HepG2 (cell line): ENCODE data around the gene DHX16. TPM values are rescaled to one million over a fixed set of nuclear protein-coding genes. Genes with fewer than 3 reads are reported as not detected.

Experiments used
- AFF4 ChIP-seq: sonication (generic); formaldehyde crosslinking; IDR thresholded peaks from 2 replicates; pipeline ENCODE4 v1.4.0; 2020; ENCODE audit warnings: missing genetic modification reagents
- AKAP8 ChIP-seq: sonication (generic); formaldehyde crosslinking; IDR thresholded peaks from 2 replicates; pipeline ENCODE4 v1.5.1; 2020; ENCODE audit warnings: mild to moderate bottlenecking, missing genetic modification reagents
- FLYWCH1 ChIP-seq: sonication (generic); formaldehyde crosslinking; IDR thresholded peaks from 2 replicates; pipeline ENCODE4 v1.8.1; 2023; ENCODE audit warnings: mild to moderate bottlenecking, missing genetic modification reagents
- KDM6A ChIP-seq: IDR thresholded peaks from 2 replicates; pipeline ENCODE4 v1.6.1; 2016; ENCODE audit warnings: low read depth
- SRSF1 ChIP-seq: fragments of 200-400 bp; formaldehyde crosslinking; optimal IDR thresholded peaks from 2 replicates; pipeline ENCODE3; 2017; ENCODE audit warnings: mild to moderate bottlenecking, low read depth, low read length, moderate library complexity
- TBL1XR1 ChIP-seq: fragments of 150-350 bp; IDR thresholded peaks from 2 replicates; pipeline ENCODE4 v1.6.1; 2014; ENCODE audit warnings: borderline replicate concordance, low read length; ENCODE audit not compliant: partially characterized antibody
- YEATS4 ChIP-seq: sonication (generic); formaldehyde crosslinking; IDR thresholded peaks from 2 replicates; pipeline ENCODE4 v1.4.0; 2020; ENCODE audit warnings: missing genetic modification reagents, borderline replicate concordance
- ZBTB7B ChIP-seq: sonication (generic); formaldehyde crosslinking; IDR thresholded peaks from 2 replicates; pipeline ENCODE4 v1.4.0; 2020; ENCODE audit warnings: missing genetic modification reagents
- ZNF318 ChIP-seq: sonication (generic); formaldehyde crosslinking; IDR thresholded peaks from 2 replicates; pipeline ENCODE4 v1.4.0; 2020; ENCODE audit warnings: mild to moderate bottlenecking, missing genetic modification reagents
- ZNF687 ChIP-seq: sonication (generic); formaldehyde crosslinking; IDR thresholded peaks from 2 replicates; pipeline ENCODE4 v1.5.1; 2020; ENCODE audit warnings: mild to moderate bottlenecking, missing genetic modification reagents, moderate library complexity
- ZNF790 ChIP-seq: sonication (generic); formaldehyde crosslinking; IDR thresholded peaks from 2 replicates; pipeline ENCODE4 v1.8.0; 2022; ENCODE audit warnings: missing genetic modification reagents, mild to moderate bottlenecking, borderline replicate concordance
- polyA plus RNA-seq, 8 experiments: library from polyadenylated mRNA; depleted of rRNA in 3 of 8; stranded (reverse) in 7 of 8; unstranded in 1 of 8; fragments of >200 nt; fragmentation: Illumina TruSeq in 4 of 8; extraction: Trizol in 4 of 8; gene quantifications; 2 replicates each; pipeline versions ENCODE4 v1.2.1 to v1.2.3, GENCODE V29; 2011 to 2016; ENCODE audit warnings: low read depth in 4 of 8, missing spikeins in 1 of 8, mixed read lengths in 1 of 8; ENCODE audit not compliant: insufficient read depth in 1 of 8
- total RNA-seq, 5 experiments: library from RNA; depleted of rRNA; stranded (reverse); fragments of >200 nt; fragmentation: Illumina TruSeq; extraction: Trizol; gene quantifications; 2 replicates each; pipeline ENCODE4 v1.2.3, GENCODE V29; 2016; ENCODE audit warnings: low read depth in 1 of 5

Gene DHX16
- total and polyA plus RNA-seq, 2 of the 13 experiments (the other 11 are each of a cell fraction or from before 2014, with no cell fraction given): 57.0 to 58.5 TPM

- peak; percentile 58; the same call in 1 of the 2 replicates for TF ChIP-seq ZNF318 (CRISPR knock-in tag)
- no peak for TF ChIP-seq SRSF1
- no peak for TF ChIP-seq FLYWCH1
- TF ChIP-seq AFF4: peak; percentile 97
- TF ChIP-seq AKAP8 (CRISPR knock-in tag): peak; percentile 38; the same call in 1 of the 2 replicates
- TF ChIP-seq ZBTB7B: peak; percentile 44; the same call in 1 of the 2 replicates
- TF ChIP-seq KDM6A (CRISPR knock-in tag): no peak
- TF ChIP-seq ZNF790 (CRISPR knock-in tag): no peak
- peak; percentile 53 for TF ChIP-seq TBL1XR1
- no peak for TF ChIP-seq ZNF687
- TF ChIP-seq YEATS4 (CRISPR knock-in tag): peak; percentile 82
These were observed 55.8 kb downstream of the DHX16 start, which contains the start of gene PPP1R10 (continued) for GRCh38 chr6:30616811-30617564.
